OCI-LY3 (cell line): Measurements from ENCODE around the gene ANKRD34A.

Experiments used
- H2AFZ ChIP-seq: fragments of 200-600, 300-600 bp; shearing (Covaris generic); 2 replicates; pipeline ENCODE4 v1.6.0; 2014; ENCODE audit warnings: antibody characterized with exemption, low read depth, low read length
- H3K27ac ChIP-seq: fragments of 200-600, 300-600 bp; sonication (generic); 2 replicates; pipeline ENCODE4 v1.5.1; 2014; ENCODE audit warnings: mild to moderate bottlenecking, low read length, moderate library complexity, mixed read lengths
- H3K27me3 ChIP-seq: fragments of 200-600, 300-600 bp; sonication (generic); 2 replicates; pipeline ENCODE4 v1.6.1; 2014; ENCODE audit warnings: low read depth, low read length, mixed read lengths
- H3K36me3 ChIP-seq: fragments of 200-600, 300-600 bp; sonication (generic); replicated peaks from 2 replicates; pipeline ENCODE3; 2014; ENCODE audit warnings: low read depth, low read length, mixed read lengths
- H3K4me1 ChIP-seq: fragments of 300-600, 200-600 bp; sonication (generic); 2 replicates; pipeline ENCODE4 v1.6.1; 2014; ENCODE audit warnings: low read length, mixed read lengths
- H3K4me2 ChIP-seq: fragments of 200-600, 300-600 bp; sonication (generic); 2 replicates; pipeline ENCODE4 v1.6.1; 2014; ENCODE audit warnings: low read length, mixed read lengths
- H3K4me3 ChIP-seq: fragments of 300-600, 200-600 bp; sonication (generic); 2 replicates; pipeline ENCODE4 v1.5.1; 2014; ENCODE audit warnings: antibody characterized with exemption, mild to moderate bottlenecking, low read length, moderate library complexity
- H3K79me2 ChIP-seq: fragments of 300-600, 200-600 bp; shearing (Covaris generic); 2 replicates; pipeline ENCODE4 v1.6.1; 2014; ENCODE audit warnings: mild to moderate bottlenecking, low read length, mixed read lengths
- H3K9ac ChIP-seq: fragments of 300-600, 200-600 bp; shearing (Covaris generic); 2 replicates; pipeline ENCODE4 v1.6.0; 2014; ENCODE audit warnings: mild to moderate bottlenecking, low read length, moderate library complexity
- H3K9me3 ChIP-seq: fragments of 200-600, 300-600 bp; shearing (Covaris generic); 2 replicates; pipeline ENCODE4 v1.6.1; 2014; ENCODE audit warnings: low read length, mixed read lengths; ENCODE audit not compliant: insufficient read depth
- H4K20me1 ChIP-seq: fragments of 200-600, 300-600 bp; sonication (generic); 2 replicates; pipeline ENCODE4 v1.6.1; 2016; ENCODE audit warnings: low read length, mixed read lengths; ENCODE audit not compliant: insufficient read depth
- CTCF ChIP-seq: fragments of 200-600, 300-600 bp; sonication (generic); IDR thresholded peaks from 2 replicates; pipeline ENCODE4 v1.5.1; 2014; ENCODE audit warnings: antibody characterized with exemption, low read length, low read depth
- EZH2phosphoT487 ChIP-seq: fragments of 200-600 bp; shearing (Covaris generic); IDR thresholded peaks from 2 replicates; pipeline ENCODE4 v1.6.1; 2018; ENCODE audit warnings: antibody characterized with exemption, mixed run types, low read depth

Gene ANKRD34A

GRCh38 chr1:145942871-145943270, 21.5 kb downstream of the ANKRD34A start:
- H3K27me3 ChIP-seq: no peaks in the 10 kb centered on the region
- TF ChIP-seq EZH2phosphoT487 (no peak), CTCF (no peak)
- H3K27ac ChIP-seq: no peak overlapping the region
- no peaks in the 10 kb centered on the region for H4K20me1 ChIP-seq
- no peak overlapping the region for H3K4me2 ChIP-seq
- no peaks in the 10 kb centered on the region for H3K79me2 ChIP-seq
- no peaks in the 10 kb centered on the region for H3K9me3 ChIP-seq
- no peak overlapping the region for H3K9ac ChIP-seq
- no peak overlapping the region for H2AFZ ChIP-seq
- H3K4me3 ChIP-seq: no peak overlapping the region
- H3K36me3 ChIP-seq: peaks cover 2% of the 10 kb centered on the region
- peaks cover 6% of the 10 kb centered on the region for H3K4me1 ChIP-seq

- Histone ChIP-seq H2AFZ (no peak overlapping the region), H4K20me1 (no peaks in the 10 kb centered on the region), H3K9me3 (no peaks in the 10 kb centered on the region), H3K27ac (no peak overlapping the region), H3K79me2 (no peaks in the 10 kb centered on the region), H3K9ac (no peak overlapping the region), H3K36me3 (peaks cover 2% of the 10 kb centered on the region), H3K4me1 (peaks cover 6% of the 10 kb centered on the region), H3K4me2 (no peak overlapping the region), H3K27me3 (no peaks in the 10 kb centered on the region), H3K4me3 (no peak overlapping the region)
- TF ChIP-seq EZH2phosphoT487 (no peak), CTCF (no peak)
Measured at GRCh38 chr1:145942405-145942804, 22.0 kb downstream of the ANKRD34A start.

- no peak for TF ChIP-seq CTCF
- no peak for TF ChIP-seq EZH2phosphoT487
- no peaks in the 10 kb centered on the region for H4K20me1 ChIP-seq
- H3K27ac ChIP-seq: no peak overlapping the region
- H3K79me2 ChIP-seq: no peaks in the 10 kb centered on the region
- no peak overlapping the region for H2AFZ ChIP-seq
- peaks cover 19% of the 10 kb centered on the region for H3K4me1 ChIP-seq
- no peak overlapping the region for H3K9ac ChIP-seq
- H3K36me3 ChIP-seq: peaks cover 20% of the 10 kb centered on the region
- H3K27me3 ChIP-seq: no peaks in the 10 kb centered on the region
- no peak overlapping the region for H3K4me2 ChIP-seq
- no peaks in the 10 kb centered on the region for H3K9me3 ChIP-seq
- no peak overlapping the region for H3K4me3 ChIP-seq
Measured at GRCh38 chr1:145937436-145937835, 26.9 kb downstream of the ANKRD34A start.

GRCh38 chr1:145936247-145936646, 28.1 kb downstream of the ANKRD34A start:
- Histone ChIP-seq H3K36me3 (peaks cover 22% of the 10 kb centered on the region), H3K27ac (no peak overlapping the region), H4K20me1 (no peaks in the 10 kb centered on the region), H2AFZ (no peak overlapping the region), H3K4me2 (no peak overlapping the region), H3K79me2 (no peaks in the 10 kb centered on the region), H3K4me3 (no peak overlapping the region), H3K27me3 (no peaks in the 10 kb centered on the region), H3K9me3 (no peaks in the 10 kb centered on the region), H3K4me1 (peaks cover 29% of the 10 kb centered on the region), H3K9ac (no peak overlapping the region)
- TF ChIP-seq EZH2phosphoT487 (no peak), CTCF (no peak)
